GM18861 (cell line): ENCODE results near the gene PBRM1.

Experiments
- ATAC-seq: cut with Tn5 transposase; IDR thresholded peaks from one replicate; pipeline ENCODE4 v1.9.1; 2021; ENCODE audit not compliant: unreplicated experiment

The PBRM1 gene

DNA sequence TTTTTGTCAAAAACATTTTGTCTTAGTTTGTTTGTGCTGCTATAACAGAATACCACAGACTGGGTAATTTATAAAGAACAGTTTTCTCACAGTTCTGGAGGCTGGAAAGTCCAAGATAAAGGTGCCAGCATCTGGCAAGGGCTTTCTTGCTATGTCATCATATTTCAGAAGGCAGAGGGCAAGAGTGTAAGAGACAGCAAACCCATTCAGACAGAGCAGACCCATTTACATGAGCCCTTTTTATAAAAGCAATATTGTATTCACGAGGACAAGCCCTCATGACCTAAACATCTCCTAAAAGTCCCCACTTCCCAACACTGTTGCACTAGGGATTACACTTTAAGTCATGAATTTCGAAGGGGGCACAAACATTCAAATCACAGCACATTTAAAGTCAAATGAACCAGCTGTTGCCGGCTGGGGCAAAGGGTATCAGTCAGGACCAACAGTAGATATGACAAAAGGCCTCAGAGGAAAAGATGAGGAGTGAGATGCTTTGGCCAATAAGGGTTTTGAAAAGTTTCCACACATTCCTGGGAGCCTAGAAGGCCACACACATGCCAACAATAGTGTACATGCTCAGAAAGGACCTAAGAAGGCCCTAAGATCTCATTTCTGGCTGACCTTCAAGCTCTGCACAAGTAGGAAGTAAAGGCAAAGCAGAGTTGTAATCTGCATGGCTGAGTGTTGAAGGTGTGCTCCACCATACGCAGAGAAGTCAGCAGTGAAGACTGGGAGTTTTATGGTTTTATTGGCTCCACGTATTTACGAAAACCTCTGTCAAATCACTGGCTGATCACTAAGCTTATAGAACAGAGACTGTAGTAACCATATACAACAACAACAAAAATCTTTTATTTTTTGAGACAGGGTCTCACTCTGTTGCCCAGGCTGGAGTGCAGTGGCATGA lies 111.4 kb downstream of the PBRM1 start:
- no peak for ATAC-seq

DNA sequence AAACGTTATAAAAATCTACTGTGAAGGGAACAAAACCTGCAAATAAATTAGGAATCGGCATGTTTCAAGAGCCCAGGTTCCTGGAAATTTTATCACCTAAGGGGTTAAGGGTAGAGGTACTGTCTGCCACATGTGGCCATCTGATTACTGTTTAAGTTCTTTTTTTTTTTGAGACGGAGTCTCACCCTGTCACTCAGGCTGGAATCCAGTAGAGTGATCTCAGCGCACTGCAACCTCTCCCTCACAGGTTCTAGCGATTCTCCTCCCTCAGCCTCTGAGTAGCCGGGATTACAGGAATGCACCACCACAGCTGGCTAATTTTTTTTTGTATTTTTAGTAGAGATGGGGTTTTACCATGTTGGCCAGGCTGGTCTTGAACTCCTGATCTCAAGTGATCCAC lies 113.5 kb downstream of the PBRM1 start:
- ATAC-seq, result no peak

DNA sequence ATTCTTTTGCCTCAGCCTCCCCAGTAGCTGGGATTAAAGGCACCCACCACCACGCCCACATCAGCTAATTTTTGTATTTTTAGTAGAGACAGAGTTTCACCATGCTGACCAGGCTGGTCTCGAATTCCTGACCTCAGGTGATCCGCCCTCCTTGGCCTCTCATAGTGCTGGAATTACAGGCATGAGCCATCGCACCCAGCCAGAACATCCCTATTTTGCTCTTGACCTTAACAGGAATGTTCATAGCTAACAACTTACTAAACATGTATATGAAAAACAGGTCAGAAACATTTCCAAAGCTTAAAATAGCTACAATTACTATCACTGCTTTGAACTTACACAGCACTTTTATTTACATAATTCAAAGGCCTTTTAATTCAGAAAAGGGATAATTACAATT lies 115.6 kb downstream of the PBRM1 start:
- no peak for ATAC-seq

DNA sequence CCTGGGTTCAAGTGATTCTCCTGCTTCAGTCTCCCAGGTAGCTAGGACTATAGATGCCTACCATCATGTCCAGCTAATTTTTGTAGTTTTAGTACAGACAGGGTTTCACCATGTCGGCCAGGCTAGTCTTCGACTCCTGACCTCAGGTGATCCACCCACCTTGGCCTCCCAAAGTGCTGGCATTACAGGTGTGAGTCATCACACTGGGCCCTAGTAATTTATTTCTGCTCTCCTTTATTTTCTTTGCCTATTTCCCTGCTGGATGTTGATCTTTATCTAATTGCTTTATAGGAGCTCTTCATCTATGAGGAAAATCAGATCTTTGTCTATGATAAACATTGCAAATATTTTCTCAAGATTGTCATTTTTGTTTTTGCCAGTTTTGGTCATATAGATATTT lies 117.6 kb downstream of the PBRM1 start:
- ATAC-seq, result no peak

DNA sequence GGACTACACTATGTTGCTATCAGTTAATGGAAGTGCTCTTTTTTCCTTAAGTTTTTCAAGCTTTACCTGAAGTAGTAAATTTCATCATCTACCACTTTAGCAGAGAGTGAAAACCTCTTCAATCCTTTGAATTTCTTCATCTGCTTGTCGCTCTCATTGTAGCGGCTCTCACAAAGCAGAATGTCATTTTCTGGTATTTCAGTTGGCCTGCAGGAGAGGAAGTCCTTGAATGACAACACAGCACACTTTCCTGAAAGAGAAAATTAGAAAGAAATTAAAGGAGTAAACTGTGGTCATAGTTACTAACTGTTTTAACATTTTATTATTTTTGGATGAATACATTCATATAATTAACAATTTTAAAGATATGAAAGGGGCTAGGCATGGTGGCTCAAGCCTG lies 121.7 kb downstream of the PBRM1 start:
- no peak for ATAC-seq

DNA sequence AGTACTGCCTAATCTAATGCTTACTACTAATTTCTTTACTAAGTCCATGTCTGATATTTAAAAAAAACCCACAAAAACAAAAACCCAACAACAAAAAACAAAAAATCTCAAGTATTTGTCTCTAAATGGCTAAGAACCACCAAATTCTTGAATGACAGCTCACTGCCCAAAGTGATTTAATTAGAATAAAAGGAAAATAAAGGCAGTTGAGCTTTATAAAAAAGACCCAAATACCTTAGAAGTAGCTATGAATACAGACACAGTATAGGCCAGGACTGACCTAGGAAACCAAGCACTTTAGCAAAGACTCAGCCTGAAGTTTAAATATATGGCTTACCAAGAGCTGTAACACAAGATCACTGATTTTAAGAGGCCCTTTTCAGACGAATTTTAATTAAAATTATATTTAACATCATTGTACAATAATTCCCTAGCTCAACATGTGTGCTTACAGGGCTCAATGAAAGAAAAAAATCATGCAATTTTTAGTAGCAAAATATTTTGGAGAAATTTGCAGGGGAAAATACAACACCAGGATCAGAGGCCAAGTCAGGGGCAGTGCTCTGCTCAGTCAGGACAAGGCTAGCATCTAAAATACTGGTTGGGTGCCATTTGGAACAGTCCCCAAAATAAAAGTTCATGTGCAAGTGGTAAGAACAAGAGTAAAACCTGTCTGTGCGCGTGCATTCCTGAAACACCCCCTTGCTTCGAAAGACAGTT lies 124.5 kb downstream of the PBRM1 start:
- no peak for ATAC-seq

DNA sequence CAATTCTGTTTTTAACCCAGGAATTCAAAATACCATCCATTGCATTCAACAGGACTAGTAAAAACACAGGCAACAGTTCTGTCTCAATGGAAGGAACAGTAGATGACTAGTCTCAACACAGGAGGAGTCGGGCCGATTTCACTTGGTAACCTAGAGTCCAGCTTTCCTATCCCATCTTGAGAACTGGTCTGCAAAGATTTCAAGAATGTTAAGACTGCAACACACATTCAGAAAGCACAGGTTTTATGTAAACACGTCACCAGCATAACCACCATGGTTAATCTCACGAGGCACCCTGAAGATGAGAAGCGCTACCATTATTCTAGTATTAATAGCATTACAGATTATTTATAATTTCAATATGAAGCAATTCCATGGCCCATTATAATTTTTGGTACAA lies 127.3 kb downstream of the PBRM1 start:
- no peak for ATAC-seq

DNA sequence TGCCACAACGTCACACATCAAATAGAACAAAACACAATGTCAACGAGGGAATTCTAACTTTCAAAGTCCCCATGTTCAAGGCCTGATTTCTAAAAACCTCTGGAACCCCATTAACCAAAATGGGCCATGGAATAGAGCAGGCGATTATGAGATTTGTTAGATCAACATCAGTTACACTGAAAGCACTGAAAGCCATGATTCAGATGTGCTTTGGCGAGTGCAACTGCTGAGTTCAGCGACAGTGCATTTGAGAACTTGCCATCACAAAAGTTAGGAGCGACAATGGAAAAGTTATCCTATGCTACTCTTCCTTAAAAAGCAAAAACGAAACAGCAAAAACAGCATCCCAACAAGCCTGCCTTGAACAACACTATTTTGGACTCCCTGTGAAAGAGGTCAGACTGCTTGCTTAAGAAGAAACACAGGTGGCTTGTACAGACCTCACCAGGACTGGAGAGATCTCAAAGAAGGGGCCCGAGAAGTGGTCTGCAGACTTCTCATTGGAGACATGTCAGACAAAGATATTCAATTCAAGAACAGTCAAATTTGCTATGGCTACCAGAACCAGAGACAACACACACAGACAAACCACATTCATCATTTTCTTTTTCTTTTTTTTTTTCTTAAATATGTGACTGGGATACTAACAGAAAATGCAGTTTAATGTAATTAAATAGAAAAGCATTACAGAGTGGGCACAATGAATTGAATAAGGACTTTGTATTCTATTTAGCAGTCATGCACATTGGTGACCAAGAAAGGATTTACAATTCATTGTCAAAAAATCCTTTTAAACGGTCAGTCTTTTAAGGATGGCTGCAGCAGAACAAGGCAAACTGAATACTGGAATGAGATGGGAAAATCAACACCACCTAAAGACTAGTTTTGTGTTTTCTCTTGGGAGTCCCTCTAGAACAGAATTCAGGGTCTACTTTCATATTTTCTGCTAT lies 128.4 kb downstream of the PBRM1 start:
- ATAC-seq, result no peak

DNA sequence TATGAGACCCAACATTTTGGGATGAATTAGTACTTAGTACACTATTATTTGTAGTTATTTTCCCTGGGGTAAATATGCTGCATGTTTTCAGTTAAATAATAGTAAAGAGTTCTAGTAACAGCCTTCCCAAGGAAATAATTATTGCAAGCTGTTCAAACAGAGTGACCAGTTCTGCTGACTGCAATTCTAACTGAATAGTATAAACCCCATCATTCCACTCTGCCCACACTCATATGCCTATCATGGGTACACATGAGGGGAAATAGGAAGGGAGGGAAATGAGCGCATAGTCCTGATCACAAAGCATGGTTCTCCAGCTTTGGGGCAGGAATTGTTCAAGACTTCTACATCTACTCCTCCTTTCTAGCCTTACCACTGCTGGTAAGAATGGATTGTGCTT lies 130.7 kb downstream of the PBRM1 start:
- no peak for ATAC-seq

DNA sequence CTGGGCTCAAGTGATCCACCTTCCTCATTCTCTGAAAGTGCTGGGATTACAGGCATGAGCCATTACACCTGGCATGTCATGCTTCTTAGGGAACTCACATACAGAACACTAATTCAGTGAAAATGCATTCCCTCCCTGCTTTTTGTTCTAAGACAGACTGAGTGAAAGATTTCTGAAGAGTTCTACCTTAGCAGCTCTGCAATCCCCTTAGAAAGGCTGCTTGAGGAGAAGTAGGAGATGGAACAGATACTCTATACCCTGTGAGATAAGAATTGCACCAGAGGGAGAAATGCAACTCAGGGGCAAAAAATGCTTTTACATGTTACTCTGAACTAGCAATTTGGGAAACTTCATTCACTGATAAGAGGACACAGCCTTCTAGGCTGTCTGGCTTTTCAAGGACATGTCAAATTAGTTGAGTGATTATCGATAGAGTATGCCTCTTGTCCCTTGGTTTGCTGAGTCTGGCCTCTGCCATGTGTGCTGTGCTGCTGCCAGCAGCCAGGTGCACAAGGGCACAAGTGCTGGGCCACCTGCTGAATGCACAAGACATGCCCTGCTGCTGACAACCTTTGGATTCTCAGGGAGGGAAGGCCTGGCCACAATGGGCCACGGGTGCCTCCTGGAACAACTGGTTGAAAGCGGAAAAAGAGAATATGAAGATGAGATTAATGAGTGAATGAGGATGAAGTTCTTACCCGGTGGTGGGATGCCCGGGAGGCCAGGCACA lies 131.5 kb downstream of the PBRM1 start:
- ATAC-seq, result no peak

DNA sequence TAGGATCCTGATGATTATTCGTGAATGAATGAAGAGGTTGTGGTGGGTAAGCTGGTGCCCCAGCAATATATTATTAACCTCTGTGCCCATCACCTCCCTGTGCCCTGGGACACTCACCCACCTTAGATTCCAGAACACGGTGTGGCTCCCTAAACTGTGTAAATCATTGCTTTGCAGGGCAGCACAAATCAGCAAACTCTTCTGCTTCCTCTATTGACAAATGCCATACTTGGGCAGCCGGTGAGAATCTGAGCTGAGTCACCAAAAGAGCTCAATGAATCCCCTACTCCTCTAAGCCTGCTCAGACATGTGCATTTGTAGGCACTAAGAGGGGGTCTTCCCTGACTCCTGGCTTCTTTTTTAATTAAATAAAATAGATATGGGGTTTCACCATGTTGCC lies 133.6 kb downstream of the PBRM1 start:
- ATAC-seq, result no peak

DNA sequence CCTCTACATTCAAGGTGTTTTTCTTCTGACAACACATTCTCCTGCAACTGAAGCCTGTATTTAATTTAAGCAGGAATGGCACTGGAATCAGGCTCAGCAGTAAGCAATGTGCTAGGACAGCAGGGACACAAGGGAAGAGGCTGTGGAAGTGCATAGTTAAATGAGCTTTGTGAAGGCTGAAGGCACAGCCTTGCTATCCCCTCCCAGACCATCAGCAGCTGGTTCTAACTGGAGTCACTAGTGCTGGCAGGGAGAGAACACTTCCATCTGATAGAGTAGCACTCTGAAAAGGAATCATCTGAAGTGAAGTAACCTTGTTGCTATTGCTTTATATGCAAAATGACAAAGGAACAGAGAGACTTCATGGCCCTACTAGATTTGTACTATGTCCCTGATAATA lies 134.6 kb downstream of the PBRM1 start:
- no peak for ATAC-seq

DNA sequence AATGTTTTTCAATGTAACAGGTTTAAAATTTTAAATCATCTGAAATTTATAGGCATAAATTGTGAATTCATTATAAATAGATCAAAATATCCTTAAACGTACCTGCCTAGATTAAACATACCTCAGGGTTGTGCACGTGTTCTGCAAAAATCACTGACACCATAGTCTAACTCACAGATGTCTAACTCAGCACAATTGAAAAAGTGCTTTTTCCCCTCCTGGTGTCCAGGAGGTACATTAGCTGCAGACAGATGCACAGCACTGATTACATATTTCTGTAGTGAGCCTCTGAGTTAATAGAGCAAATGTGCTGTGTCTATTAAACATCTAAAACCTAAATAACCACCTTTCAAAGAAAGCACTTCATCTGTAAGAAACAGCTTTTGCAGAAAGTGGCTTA lies 138.6 kb downstream of the PBRM1 start:
- no peak for ATAC-seq

DNA sequence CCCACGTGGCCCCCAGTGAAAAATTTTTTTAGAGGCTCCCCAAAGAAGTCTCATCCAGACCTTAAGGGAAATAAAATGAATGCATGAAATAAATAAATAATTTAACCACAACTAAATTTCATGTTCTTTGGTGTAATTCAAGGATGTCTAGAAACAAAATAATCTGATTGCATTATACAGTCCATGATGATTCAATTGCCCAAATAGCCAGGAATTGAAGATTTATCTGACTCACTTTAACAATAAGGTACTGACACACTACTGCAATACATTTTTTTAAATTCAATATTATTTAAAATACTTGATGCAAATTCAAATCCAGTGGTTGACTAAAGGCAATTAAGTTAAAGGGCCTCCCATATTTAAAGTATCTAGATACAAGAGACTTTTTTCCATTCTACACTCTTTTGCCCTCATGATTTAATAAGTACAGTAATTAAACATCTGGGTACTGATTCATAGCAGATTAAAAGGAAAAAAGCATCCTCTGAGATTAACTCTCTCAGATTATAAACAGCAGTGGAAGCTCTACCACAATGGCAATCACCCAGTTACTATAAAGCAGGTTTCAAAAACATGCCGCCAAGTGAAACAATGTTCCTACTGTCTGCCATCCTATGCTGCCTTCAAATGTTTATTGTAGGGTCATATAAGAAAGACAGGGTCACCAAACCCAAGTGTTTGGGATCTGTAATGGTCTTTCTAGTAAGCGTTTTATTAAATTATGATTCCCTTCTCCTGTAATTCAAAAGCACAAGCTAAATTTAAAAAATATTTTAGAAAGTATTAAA lies 139.4 kb downstream of the PBRM1 start:
- ATAC-seq, result no peak

DNA sequence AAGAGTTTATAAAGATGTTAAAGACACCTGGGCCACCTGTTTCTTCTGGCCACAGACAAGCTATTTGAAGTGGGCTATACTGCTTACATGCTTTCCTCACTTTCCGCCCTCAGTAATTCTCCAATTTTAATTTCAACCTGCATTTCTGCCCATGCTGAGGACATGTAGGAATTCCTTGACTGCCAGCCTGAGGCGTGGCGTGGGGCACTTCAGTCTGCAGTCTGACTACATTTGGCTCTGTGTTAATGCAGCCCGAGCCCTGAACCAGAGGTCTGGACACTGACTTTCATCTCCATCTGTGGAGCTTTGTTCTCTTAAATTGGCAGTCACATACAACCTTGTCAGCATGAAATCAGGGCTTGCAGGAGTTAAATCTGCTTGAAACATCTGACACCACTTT lies 140.8 kb downstream of the PBRM1 start:
- no peak for ATAC-seq

DNA sequence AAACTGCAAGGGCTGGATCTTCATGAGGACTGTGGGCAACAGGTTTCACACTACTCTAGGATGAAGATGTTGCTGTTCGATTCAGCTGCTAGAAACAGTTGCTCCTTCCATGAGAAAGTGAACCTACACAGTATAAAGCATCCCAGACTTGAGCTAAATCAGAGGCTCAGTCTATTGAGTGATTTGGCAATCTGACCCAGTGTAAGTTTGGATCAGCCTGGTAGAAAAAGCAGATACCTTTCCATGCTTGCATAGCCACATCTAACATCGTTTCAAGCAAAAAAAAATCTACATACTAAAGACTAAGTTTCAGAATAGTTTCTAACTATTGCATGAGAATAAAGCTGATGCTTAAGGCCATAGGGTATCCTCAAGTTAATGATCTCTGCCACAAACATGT lies 144.7 kb downstream of the PBRM1 start:
- ATAC-seq, result no peak

DNA sequence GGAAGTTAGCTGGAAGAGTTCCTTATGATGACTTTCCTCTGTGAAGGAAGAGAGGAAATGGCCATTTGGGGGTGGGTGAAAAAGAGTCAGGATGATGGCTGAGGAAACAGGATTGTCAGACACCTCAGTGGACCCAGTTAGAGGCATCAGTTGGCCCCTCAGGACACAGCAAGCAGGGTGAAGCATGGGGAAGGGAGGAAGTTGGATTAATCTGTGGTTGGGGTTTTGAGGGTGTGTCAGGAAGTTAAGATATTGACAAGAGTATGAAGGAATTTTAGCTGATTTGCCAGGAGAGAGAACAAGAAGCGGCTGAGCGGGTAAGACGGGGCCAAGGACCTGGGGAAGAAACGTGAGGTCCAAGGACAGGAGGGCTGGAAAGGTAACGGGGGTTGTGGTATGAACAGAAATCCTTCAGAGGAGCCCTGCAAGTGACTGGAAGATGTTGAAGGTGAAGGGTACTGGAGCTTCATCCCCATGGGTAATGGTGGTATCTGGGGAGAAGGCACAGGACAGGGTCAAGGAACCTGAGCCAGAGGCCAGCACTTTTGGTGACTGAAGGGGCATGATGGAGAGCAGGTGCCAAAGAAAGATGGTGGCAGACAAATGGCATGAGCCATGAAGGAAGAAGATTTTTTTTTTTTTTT lies 146.6 kb downstream of the PBRM1 start:
- ATAC-seq, result no peak

DNA sequence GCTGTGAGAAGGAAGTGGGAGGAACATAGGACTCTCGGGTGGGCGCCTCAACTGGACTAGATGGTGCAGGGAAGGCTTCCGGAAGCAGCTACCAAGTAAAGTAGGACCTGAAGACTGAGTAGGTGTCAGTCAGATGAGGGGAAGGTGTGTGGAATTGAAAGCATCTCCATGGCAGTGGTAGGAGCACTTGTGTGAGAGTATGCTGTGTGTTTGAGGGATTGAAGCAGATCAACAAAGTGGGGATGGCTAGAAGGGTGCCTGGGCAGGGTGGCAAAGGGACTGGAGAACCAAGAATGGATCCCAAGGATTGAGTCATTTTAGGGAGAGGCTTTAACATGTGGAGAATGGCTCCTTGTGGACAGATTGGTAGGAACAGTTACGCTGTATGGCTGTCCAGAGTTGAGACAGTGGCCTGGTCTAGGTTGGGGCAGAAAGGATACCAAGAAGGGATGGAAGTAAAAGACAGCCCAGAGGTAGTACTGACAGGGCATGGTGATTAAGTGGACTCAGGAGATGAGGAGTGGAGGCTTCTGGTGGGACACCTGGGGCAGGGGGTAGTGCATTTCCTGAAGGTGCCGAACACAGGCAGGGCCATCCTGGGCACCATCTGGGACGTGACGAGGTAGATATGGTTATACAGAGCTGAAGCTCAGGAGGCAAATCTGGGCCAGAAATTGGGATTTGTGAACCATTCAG lies 147.8 kb downstream of the PBRM1 start:
- no peak for ATAC-seq

DNA sequence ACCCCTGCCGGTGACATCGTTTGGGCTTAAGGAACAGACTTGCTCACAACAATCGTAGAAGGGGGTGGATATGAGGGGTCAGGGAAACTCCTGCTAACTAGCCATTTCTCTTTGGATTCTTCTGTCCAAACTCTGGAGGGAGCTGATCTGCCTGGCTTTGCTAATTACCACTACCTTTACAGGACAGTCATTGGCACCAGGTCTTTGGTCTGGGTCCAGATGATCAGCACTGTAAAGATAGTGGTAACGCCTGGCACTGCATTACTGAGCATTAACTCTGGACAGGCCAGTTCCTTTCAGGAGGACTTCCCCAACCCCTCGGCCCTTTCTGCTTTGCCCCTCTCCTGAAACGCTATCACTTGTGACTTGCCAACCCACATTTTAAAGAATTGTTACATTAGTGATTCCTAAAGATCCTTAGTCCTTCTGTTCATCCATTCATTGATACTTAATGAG lies 148.5 kb downstream of the PBRM1 start:
- no peak for ATAC-seq
